ENCODE measurements around the gene VSTM1.
"Not testable (repeated sequence)": the region's sequence is repeated elsewhere in the genome, so short reads cannot be mapped to it uniquely, and the experiment has no call there.

Gene VSTM1

DNA sequence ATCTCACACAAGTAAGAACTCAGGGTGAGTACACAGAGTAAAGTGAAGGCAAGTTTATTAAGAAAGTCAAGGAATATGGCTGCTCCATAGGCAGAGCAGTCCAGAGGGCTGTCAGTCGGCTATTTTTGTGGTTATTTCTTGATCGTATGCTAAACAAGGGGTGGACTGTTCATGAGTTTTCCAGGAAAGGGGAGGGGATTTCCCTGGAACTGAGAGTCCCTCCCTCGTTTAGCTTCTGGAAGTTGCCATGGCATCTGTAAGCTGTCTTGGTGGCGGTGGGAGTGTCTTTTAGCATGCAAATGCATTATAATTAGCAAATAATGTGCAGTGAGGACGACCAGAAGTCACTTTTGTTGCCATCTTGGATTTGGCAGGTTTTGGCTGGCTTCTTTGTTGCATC, 5.8 kb upstream of the VSTM1 start:
- DNase-seq = no peak

DNA sequence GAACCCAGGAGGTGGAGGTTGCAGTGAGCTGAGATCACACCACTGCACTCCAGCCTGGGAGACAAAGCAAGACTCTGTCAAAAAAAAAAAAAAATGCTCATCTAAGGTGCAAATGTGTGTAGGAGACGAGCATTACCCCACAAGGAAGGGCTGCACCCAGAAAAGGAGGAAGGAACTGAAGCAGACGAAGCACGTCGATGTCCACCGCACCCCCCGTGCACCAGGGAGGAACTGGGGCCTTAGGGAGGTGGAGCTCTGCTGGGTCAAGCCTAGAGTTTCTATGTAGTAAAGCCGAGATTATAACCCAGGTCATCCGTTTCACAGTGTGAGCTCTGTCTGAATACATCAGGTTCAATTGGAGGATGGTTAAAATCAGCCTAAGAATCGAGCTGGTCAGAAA, 1.1 kb downstream of the VSTM1 start:
- DNase-seq = no peak

DNA sequence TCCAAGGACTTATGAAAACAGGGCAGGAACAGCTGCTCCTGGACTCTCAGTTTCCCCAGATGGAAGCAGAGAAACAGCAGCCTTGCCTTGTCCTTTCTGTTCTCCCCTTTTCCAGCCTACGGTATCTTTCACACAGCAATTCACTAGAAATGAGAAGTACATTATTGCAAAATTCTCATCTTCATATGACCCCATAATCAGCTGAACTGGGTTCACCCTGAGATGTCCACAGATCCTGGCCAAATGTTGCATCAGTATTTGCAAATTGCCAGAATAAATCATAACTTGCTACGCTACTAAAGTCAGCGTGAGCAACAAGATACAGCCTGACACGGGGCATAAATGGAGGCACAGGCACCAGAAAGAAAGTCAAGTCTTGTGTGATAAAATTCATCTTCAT, 16.1 kb downstream of the VSTM1 start:
- DNase-seq = no peak

DNA sequence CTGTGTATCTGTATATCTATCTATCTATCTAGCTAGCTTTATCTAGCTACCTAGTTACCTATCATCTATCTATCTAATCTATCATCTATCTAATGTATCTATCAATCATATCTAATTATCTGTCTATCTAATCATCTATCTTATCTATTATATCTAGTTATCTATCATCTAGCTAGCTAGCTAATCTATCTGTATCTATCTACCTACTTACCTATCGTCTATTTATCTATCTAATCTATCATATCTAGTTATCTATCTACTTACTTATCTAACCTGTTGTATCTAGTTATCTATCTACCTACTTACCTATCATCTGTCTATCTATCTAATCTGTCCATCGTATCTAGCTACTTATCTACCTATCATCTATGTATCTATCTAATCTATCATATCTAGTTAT, 17.9 kb downstream of the VSTM1 start:
- no peak for DNase-seq

DNA sequence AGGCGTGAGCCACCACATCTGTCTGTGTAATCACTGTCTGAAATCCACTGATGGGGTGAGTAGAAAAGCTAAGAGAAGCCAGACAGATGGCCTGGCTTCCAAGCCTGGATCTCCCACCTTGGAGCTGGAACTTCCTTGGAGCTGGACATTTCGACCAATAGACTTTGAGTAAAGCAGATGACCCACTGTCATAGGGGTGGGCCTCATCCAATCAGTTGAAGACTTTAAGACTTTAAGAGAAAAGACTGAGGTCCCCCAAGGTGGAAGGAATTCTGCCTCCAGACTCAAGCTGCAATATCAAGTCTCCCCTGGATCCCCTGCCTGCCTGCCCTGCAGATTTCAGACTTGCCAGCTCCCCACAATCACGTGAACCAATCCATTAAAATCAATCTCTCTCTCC, 20.7 kb downstream of the VSTM1 start:
- DNase-seq = no peak

DNA sequence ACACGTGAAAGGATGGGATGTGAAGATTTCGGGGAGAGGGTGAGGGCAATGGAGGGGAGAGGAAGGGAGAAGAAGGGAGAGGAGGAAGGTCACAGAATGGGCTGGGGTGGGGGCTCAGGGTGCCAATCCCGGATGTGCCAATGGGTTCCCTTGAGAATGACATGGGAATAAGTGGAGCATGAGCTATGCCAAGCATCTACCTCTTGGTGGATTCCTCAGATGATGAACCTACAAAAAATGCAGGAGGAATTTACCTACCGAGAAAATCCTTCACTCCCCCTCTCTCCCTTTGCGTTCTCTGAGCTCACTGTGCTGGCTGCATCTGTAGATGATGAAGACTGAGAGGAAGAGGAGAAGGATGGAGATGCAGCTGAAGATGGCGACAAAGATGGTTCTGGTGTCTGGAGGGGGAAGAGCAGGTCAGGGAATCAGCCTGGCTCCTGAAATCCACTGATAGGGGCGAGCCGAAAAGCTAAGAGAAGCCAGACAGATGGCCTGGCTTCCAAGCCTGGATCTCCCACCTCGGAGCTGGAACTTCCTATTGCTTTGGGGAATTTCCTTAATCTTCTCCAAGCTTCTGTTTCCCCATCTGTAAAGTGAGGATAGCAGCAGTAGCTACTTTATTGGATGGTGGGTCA, 21.6 kb downstream of the VSTM1 start:
- no peak for DNase-seq

DNA sequence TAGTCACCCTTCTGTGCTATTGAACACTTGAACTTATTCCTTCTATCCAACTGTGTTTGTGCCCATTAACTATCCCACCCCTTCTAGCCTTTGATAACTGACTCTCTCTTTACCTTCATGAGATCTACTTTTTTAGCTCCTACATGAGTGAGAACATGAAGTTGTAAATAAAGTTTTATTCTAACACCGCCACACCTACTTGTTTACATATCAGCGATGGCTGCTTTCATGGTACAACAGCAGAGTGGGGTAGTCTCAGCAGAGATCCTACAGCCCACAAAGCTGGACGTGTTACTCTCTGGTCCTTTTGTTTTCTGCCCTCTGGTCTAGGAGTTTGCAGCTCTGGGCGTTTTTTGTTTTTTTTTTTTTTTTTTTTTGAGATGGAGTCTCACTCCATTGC, 23.7 kb downstream of the VSTM1 start:
- DNase-seq = no peak

DNA sequence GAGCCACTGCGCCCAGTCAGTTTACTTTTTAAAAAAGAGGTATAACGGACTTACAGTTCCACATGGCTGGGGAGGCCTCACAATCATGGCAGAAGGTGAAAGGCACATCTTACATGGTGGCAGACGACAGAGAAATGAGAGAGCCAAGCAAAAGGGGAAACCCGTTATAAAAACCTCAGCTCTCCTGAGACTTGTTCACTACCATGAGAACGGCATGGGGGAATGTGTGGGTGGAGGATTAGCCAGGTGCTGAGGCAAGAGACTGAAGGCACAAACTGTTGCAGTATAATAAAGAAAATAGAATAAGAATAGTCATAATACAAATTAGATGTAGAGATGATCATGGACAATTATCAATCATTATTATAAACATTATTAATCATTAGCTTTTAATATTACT, 27.2 kb downstream of the VSTM1 start:
- DNase-seq = not testable (repeated sequence)

DNA sequence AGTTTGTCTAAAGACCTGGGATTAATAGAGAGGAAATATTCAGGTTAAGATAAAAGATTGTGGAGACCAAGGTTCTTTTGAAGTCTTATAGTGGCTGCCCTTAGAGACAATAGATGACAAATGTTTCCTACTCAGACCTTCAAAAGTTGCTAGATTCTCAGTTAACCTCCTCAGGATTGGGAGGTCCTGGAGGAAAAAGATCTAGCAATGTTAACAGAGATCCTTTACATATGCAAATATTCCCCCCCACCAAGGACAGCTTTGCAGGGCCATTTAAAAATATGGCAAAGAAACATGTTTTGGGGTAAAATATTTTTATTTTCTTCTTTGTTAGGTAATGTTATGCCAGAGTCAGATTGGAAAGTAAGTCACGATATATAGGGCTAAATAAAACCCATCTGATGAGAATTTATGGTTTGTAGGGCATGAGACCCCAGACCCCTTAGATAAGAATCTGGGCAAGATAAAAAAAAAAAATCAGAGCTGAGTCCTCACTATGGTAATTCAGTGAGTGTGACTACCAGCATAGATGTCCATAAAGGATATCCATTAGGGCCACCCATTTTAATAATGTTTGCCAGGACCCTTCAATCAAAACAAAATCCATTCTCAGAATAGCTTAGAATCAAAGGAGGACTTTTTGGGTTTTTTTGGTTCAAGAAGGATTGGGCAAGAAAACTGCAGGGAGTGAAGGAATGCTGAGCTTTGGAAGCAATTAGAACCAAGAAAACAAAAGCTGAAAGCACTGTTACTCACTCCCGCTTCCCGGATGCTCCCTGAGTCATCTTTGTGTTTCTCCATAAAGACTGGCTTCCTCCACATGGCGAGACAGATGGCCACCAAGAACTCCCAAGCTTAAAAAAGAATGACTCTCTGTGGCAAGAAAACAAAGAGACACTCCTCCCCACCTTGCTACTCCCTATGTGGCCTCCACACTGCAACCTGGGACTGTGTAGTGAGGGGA, 28.2 kb downstream of the VSTM1 start:
- DNase-seq = no peak

DNA sequence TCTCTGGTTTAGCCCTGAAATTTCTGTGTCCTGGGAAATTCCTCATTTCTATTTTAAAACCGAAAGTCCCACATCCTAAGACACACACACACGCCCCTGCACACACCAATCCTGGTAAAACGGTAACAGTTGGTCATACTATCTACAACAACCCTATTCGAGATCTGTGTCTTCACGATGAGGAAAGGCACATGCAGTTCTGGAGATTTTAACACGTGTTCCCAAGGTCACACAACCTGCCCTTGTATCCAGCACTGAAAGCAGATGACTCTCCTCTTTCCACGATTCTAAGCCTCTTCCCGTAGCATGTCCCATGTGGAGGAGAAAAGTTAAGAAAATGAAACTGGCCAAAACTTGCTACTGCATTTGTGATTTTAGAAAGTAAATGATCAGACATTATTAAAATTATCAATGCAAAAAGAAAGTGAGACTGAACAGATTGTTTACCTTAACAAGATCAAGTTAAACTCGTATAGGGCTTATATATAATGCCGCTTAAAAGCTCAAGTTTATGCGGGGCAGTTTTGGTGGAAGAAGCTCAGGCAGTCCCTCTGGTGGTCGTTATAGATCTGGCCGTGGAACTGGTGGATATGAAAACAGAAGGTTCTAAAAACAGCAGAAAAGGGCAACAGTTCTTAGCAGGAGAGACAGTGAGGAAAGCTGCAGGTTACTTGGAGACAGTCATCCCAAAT, 32.7 kb downstream of the VSTM1 start:
- DNase-seq = no peak

DNA sequence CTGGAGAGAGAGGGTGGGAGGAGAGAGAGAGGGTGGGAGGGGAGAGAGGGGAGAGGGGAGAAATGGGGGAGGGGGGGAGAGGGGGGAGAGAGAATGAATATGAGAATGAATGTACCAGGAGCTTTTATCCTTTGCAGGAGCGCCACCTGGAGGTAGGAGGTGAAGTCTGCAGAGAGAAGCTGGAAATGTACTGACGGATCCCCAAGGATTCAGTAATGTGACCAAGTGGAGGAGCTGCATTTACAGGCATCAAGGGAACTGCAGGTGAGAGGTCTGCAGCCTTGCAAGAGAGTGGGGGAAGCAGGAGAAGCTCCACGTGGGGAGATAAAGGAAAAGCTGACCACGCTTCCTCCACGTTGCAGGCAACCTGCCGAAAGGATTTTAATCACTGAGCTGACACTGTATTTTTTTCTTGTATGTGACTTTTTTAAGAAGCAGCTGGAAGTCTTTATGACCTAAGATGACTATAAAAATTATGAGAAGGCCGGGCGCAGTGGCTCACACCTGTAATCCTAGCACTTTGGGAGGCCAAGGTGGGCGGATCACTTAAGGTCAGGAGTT, 33.7 kb downstream of the VSTM1 start:
- peak; percentile 7 for DNase-seq

DNA sequence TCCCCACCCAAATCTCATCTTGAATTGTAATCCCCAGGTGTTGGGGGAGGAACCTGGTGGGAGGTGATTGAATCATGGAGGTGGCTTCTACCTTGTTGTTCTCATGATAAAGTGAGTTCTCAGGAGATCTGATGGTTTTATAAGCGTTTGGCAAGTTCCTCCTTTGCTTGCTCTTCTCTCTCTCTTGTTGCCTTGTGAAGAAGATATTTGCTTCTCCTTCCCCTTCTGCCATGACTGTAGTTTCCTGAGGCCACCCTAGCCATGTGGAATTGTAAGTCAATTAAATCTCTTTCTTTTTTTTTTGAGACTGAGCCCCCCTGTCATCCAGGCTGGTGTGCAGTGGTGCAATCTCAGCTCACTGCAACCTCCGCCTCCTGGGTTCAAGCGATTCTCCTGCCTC, 34.4 kb downstream of the VSTM1 start:
- no peak for DNase-seq

DNA sequence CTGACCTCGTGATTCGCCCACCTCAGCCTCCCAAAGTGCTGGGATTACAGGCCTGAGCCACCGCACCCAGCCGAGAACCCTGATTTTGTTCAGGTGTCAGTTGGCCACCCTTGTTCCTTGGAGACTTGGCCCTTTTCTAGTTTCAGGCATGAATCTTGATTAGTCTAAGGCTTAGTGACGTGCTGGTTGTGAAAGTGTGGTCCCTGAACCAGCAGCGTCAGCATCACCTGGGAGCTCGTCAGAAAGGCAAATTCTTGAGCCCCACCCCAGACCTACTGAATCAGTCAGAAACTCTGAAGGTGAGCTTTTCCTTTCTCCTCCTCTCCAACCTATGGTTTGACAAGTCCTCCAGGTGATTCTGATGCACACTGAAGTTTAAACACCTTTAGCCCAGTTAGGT, 37.0 kb downstream of the VSTM1 start:
- no peak for DNase-seq

DNA sequence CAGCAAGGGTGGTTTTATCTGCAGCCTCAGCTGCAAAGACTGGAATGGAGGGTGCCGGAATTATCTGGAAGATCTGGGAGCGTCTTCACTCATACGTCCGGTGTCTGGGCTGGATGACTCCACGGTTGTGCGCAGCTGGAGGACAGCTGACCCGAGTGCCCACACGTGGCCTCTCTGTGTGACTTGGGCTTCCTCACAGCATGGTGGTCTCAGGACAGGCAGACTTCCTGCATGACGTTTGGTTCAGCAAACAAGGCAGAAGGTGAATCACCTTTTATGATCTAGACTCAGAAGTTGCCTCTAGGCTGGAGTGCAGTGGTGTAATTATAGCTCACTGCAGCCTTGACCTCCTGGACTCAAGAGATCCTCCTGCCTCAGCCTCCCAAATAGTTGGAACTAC, 39.0 kb downstream of the VSTM1 start:
- no peak for DNase-seq

DNA sequence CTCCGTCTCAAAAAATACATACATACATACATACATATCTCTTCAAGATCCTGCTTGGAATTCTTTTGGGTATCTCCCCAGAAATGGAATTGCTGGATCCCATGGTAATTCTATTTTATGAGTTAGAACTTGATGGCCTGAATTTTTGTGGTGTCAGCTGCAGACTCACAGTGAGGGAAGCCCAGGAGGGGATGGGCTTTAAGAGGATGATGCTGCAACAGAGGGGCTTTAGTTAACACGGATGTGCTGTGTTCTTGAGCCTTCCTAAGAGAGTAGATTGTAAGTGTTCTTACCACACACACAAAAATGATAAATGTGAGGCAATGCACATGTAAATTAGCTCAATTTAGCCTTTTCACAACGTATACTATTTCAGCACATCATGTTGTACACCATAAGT, 40.5 kb downstream of the VSTM1 start:
- DNase-seq = no peak

DNA sequence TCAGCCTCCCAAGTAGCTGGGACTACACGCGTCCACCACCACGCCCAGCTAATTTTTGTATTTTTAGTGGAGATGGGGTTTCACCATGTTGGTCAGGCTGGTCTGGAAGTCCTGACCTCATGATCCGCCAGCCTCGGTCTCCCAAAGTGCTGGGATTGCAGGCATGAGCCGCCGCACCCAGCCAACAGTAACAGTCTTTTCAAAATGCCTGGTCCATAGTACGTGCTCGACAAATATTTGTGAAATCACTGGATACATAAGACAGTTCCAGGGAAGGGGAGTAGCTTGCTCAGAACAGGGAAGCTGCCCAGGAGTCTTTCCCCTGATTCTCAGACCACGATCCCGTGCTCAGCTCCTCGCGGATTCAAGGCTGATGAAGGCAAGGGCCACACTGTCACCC, 41.8 kb downstream of the VSTM1 start:
- DNase-seq = no peak

DNA sequence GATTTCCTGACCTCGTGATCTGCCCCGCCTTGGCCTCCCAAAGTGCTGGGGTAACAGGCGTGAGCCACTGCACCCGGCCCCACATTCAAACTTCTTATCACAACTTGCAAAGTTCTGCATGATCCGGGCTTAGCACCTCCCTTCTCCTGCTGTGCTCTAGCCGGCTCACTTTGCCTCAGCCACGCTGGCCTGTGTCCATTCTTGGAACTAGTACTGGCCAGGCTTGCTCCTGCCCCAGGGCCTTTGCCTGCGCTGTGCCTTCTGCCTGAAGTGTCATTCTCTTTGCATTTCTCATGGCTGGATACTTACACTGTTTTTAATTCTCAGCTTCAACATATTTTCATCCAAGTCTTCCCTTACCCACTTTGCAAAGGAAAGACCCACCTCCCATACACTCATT, 42.3 kb downstream of the VSTM1 start:
- DNase-seq = no peak

DNA sequence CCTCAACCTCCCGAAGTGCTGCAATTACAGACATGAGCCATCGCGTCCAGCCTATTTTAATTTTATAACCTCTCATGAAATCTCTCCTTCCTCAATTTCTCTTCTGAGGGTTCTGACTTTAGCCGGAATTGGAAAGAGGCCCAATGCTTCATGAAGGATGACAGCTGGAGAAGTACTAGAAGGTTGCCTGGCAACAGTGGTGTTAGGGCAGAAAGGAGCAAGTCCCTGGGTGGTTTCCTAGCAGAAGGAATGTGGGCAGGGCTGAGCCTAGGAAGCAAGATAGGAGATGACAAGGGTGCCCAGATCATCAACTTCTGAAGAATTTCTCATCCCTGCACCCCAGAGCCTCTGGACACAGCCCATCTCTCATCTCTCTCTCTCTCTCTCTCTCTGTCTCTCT, 46.4 kb downstream of the VSTM1 start:
- DNase-seq = no peak

DNA sequence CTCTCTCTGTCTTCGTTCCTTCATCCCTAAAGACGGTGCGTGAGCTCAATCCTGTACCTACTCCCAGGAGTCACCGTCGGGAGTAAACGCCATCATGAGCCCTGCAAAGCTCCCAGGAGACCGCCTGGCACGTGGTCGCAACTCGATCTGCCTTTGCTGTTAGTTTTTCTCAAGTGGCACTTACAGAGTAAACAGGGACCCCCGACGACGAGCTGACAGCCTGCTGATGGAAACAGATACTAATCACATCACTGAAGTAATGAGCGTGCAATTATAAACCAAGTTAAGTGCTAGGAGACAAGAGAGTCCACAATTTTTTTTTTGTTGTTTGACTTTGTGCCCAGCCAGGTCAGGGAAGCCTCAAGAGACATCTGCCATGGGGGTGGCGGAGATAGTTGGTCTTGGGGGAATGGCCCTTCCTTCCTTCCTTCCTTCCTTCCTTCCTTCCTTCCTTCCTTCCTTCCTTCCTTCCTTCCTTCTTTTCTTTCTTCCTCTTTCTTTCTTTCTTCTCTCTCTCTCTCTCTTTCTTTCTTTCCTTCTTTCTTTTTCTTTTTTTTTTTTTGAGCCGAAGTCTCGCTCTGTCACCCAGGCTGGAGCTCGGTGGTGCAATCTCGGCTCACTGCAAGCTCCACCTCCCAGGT, 48.7 kb downstream of the VSTM1 start:
- DNase-seq = no peak

DNA sequence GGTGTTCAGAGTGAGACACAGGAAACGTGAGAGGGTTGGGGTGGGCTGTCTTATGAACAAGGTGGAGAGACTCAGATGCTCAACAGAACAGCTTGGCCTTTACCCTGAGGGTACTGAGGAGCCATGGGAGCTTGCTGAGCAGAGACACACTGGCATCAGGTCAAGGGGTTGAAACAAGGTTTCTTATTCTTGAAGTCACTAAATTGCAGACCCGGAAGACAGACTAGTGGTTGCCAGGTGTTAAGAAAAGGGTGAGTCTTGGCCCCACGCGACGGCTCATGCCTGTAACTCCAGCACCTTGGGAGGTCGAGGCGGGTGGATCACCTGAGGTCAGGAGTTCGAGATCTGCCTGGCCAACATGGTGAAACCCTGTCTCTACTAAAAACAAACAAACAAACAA, 49.8 kb downstream of the VSTM1 start:
- DNase-seq = no peak

DNA sequence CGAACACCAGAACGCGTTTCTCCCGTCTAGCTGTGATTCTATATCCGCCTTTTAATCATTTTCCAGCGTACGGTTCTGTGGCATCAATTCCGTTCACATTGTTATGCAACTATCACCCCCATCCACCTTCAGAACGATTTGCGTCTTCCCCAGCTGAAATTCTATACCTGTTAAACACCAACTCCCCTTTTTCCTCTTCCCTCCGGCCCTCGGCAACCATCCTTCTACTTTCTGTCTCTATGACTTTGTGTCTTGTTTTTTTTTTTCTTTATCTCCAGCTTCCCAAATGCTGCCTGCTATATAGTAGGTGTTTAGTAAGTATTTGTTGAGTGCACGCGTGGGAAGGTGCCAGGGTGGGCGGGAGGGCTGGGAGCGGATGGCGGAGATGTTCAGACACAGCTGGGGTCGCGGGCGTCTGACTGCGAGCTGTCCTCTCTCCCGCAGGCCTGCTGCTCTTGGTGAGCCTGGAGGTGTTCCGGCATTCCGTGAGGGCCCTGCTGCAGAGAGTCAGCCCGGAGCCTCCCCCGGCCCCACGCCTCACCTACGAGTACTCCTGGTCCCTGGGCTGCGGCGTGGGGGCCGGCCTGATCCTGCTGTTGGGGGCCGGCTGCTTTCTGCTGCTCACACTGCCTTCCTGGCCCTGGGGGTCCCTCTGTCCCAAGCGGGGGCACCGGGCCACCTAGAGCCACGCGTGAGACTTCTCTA, 52.0 kb downstream of the VSTM1 start:
- no peak for DNase-seq

DNA sequence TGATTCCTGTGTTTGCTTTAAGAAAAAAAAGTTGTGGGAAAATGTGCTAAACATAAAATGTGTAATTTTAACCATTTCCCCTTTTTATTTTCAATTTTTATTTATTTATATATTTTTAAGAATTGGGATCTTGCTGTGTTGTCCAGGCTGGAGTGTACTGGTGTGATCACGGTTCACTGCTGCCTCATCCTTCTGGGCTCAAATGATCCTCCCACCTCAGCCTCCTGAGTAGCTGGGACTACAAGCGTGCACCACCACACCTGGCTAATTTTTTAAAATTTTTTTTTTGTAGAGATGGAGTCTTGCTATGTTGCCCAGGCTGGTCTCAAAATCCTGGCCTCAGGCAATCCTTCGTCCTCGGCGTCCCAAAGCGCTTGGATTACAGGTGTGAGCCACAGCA, 53.2 kb downstream of the VSTM1 start:
- no peak for DNase-seq

DNA sequence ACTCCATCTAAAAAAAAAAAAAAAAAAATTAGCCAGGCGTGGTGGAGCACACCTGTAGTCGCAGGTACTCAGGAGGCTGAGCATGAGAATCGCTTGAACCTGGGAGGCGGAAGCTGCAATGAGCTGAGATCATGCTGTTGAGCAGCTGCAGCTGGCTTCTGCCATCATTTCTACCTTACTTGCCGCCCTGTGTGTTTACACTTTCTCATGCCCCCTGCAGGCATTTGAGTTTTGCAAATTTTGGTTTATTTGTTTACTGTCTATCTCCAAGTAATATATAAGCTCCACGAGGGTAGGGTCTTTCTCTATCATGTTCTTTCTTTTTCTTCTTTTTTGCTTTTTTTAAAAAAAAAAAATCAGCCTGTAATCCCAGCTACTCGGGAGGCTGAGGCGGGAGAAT, 54.3 kb downstream of the VSTM1 start:
- no peak for DNase-seq

Measured in COR-L47 (cell line).